ENCODE data around the gene UBE2E3.

GRCh38 chr2:180990337-180990736 is 9.9 kb downstream of the UBE2E3 start:
- no peak for TF ChIP-seq ZNF175 (tag by site-specific recombination; IDR thresholded peaks at IDR 0.05)
- no peak for TF ChIP-seq CTCF (tag by site-specific recombination; IDR thresholded peaks at IDR 0.05)
- TF ChIP-seq ZNF302 (tag by site-specific recombination; IDR thresholded peaks at IDR 0.05; ENCODE audit: low read depth): no peak
- no peak for TF ChIP-seq REST (tag by site-specific recombination; IDR thresholded peaks at IDR 0.05)
- no peak for TF ChIP-seq ZNF76 (tag by site-specific recombination; IDR thresholded peaks at IDR 0.05; ENCODE audit: borderline replicate concordance, low read depth)
- no peak for TF ChIP-seq HOXA7 (CRISPR knock-in tag; IDR thresholded peaks at IDR 0.05; ENCODE audit: borderline replicate concordance)
- no peak for TF ChIP-seq ZNF791 (tag by site-specific recombination; IDR thresholded peaks at IDR 0.05)

All from HEK293 (cell line).